MM.1S (cell line): ENCODE data around the gene SLC45A1.

Experiments used
- DNase-seq: peaks from one replicate; pipeline ENCODE4 v3.0.0-alpha.2; 2015
- H2AFZ ChIP-seq: fragments of 300-600 bp; sonication (generic); 2 replicates; pipeline ENCODE4 v1.6.0; 2016; ENCODE audit warnings: antibody characterized with exemption, low read length
- H3F3A ChIP-seq: fragments of 300-600 bp; sonication (generic); 2 replicates; pipeline ENCODE4 v1.6.1; 2016; ENCODE audit warnings: mild to moderate bottlenecking, antibody characterized with exemption, low read length, moderate library complexity, mixed read lengths; ENCODE audit not compliant: insufficient read depth
- H3K27ac ChIP-seq: fragments of 300-600 bp; sonication (generic); 2 replicates; pipeline ENCODE4 v1.5.1; 2016; ENCODE audit warnings: mild to moderate bottlenecking, low read length
- H3K27me3 ChIP-seq: fragments of 300-600 bp; sonication (generic); replicated peaks from 2 replicates; pipeline ENCODE4 v1.6.0; 2016; ENCODE audit warnings: low read length; ENCODE audit not compliant: insufficient read depth
- H3K36me3 ChIP-seq: fragments of 300-600 bp; sonication (generic); replicated peaks from 2 replicates; pipeline ENCODE4 v1.6.1; 2016; ENCODE audit warnings: mild to moderate bottlenecking, low read length, mixed read lengths; ENCODE audit not compliant: insufficient read depth
- H3K4me1 ChIP-seq: fragments of 300-600 bp; sonication (generic); 2 replicates; pipeline ENCODE4 v1.6.1; 2016; ENCODE audit warnings: low read length, mixed read lengths
- H3K4me2 ChIP-seq: fragments of 300-600 bp; sonication (generic); 2 replicates; pipeline ENCODE4 v1.6.0; 2016; ENCODE audit warnings: low read depth, low read length
- H3K4me3 ChIP-seq: fragments of 300-600 bp; sonication (generic); 2 replicates; pipeline ENCODE4 v1.5.1; 2016; ENCODE audit warnings: low read length, mixed read lengths
- H3K79me2 ChIP-seq: fragments of 300-600 bp; sonication (generic); 2 replicates; pipeline ENCODE4 v1.6.1; 2016; ENCODE audit warnings: mixed run types, low read length, mixed read lengths
- H3K9ac ChIP-seq: fragments of 300-600 bp; sonication (generic); 2 replicates; pipeline ENCODE4 v1.6.1; 2016; ENCODE audit warnings: low read length, mixed read lengths
- H3K9me2 ChIP-seq: fragments of 300-600 bp; sonication (generic); replicated peaks from 2 replicates; pipeline ENCODE4 v1.6.1; 2016; ENCODE audit warnings: mild to moderate bottlenecking, low read length, mixed read lengths; ENCODE audit not compliant: insufficient read depth
- H3K9me3 ChIP-seq: fragments of 300-600 bp; sonication (generic); replicated peaks from 2 replicates; pipeline ENCODE4 v1.6.1; 2016; ENCODE audit warnings: mild to moderate bottlenecking, low read length, mixed read lengths; ENCODE audit not compliant: insufficient read depth
- H4K20me1 ChIP-seq: fragments of 300-600 bp; sonication (generic); 2 replicates; pipeline ENCODE4 v1.6.1; 2016; ENCODE audit warnings: mild to moderate bottlenecking, low read length, moderate library complexity, mixed read lengths; ENCODE audit not compliant: insufficient read depth
- CTCF ChIP-seq: fragments of 300-600 bp; sonication (generic); IDR thresholded peaks from 2 replicates; pipeline ENCODE4 v1.5.1; 2016; ENCODE audit warnings: antibody characterized with exemption, low read length, mixed read lengths
- EZH2 ChIP-seq: fragments of 300-600 bp; sonication (generic); optimal IDR thresholded peaks from 2 replicates; pipeline ENCODE3; 2017; ENCODE audit warnings: low read depth, mild to moderate bottlenecking, antibody characterized with exemption, low read length, mixed read lengths
- EZH2phosphoT487 ChIP-seq: fragments of 300-600 bp; sonication (generic); IDR thresholded peaks from 2 replicates; pipeline ENCODE4 v1.6.1; 2018; ENCODE audit warnings: antibody characterized with exemption, low read length

Gene SLC45A1

GRCh38 chr1:8376358-8376840 is 58.5 kb downstream of the SLC45A1 start:
- peaks cover 6% of the 10 kb centered on the region for H3K79me2 ChIP-seq
- no peaks in the 10 kb centered on the region for H3K27me3 ChIP-seq
- H3K4me2 ChIP-seq = no peak overlapping the region
- H3K9ac ChIP-seq = no peak overlapping the region
- H4K20me1 ChIP-seq = no peaks in the 10 kb centered on the region
- no peaks in the 10 kb centered on the region for H3K36me3 ChIP-seq
- no peak overlapping the region for H3K27ac ChIP-seq
- TF ChIP-seq CTCF (no peak), EZH2phosphoT487 (no peak), EZH2 (no peak)
- no peak overlapping the region for H2AFZ ChIP-seq
- no peaks in the 10 kb centered on the region for H3K4me1 ChIP-seq
- no peaks in the 10 kb centered on the region for H3K9me3 ChIP-seq
- H3F3A ChIP-seq = no peaks in the 10 kb centered on the region
- no peak overlapping the region for H3K4me3 ChIP-seq
- H3K9me2 ChIP-seq = no peaks in the 10 kb centered on the region
- DNase-seq = no peak

GRCh38 chr1:8377271-8377981 is 59.5 kb downstream of the SLC45A1 start:
- H2AFZ ChIP-seq = no peak overlapping the region
- no peak overlapping the region for H3K4me3 ChIP-seq
- H3F3A ChIP-seq = no peaks in the 10 kb centered on the region
- no peak overlapping the region for H3K4me2 ChIP-seq
- H3K4me1 ChIP-seq = no peaks in the 10 kb centered on the region
- H3K27me3 ChIP-seq = no peaks in the 10 kb centered on the region
- no peak for DNase-seq
- peaks cover 10% of the 10 kb centered on the region for H3K79me2 ChIP-seq
- no peaks in the 10 kb centered on the region for H3K36me3 ChIP-seq
- H3K27ac ChIP-seq = no peak overlapping the region
- no peak for TF ChIP-seq EZH2
- TF ChIP-seq EZH2phosphoT487 = no peak
- TF ChIP-seq CTCF = no peak
- no peaks in the 10 kb centered on the region for H4K20me1 ChIP-seq
- H3K9ac ChIP-seq = no peak overlapping the region
- no peaks in the 10 kb centered on the region for H3K9me3 ChIP-seq
- no peaks in the 10 kb centered on the region for H3K9me2 ChIP-seq

- H3K36me3 ChIP-seq = no peaks in the 10 kb centered on the region
- no peak for DNase-seq
- no peak overlapping the region for H3K9ac ChIP-seq
- no peak overlapping the region for H3K4me3 ChIP-seq
- TF ChIP-seq EZH2phosphoT487 (no peak), CTCF (no peak), EZH2 (no peak)
- no peaks in the 10 kb centered on the region for H3K4me1 ChIP-seq
- no peaks in the 10 kb centered on the region for H4K20me1 ChIP-seq
- H2AFZ ChIP-seq = no peak overlapping the region
- peaks cover 13% of the 10 kb centered on the region for H3K79me2 ChIP-seq
- no peaks in the 10 kb centered on the region for H3K27me3 ChIP-seq
- H3K4me2 ChIP-seq = no peak overlapping the region
- no peak overlapping the region for H3K27ac ChIP-seq
- H3F3A ChIP-seq = no peaks in the 10 kb centered on the region
- no peaks in the 10 kb centered on the region for H3K9me2 ChIP-seq
- no peaks in the 10 kb centered on the region for H3K9me3 ChIP-seq
Observed at GRCh38 chr1:8378178-8378577, 60.3 kb downstream of the SLC45A1 start.
